GM19025 (cell line): ENCODE measurements around the gene LMX1B.
"Not testable (repeated sequence)": the region's sequence is repeated elsewhere in the genome, so short reads cannot be mapped to it uniquely, and the experiment has no call there.

Experiments
- ATAC-seq: cut with Tn5 transposase; IDR thresholded peaks from one replicate; pipeline ENCODE4 v1.9.1; 2021; ENCODE audit warnings: mild to moderate bottlenecking, low read depth, moderate library complexity; ENCODE audit not compliant: unreplicated experiment

Gene LMX1B

GRCh38 chr9:126652140-126652582 lies 38.4 kb downstream of the LMX1B start:
- no peak for ATAC-seq

GRCh38 chr9:126654124-126654523 lies 40.4 kb downstream of the LMX1B start:
- no peak for ATAC-seq

DNA sequence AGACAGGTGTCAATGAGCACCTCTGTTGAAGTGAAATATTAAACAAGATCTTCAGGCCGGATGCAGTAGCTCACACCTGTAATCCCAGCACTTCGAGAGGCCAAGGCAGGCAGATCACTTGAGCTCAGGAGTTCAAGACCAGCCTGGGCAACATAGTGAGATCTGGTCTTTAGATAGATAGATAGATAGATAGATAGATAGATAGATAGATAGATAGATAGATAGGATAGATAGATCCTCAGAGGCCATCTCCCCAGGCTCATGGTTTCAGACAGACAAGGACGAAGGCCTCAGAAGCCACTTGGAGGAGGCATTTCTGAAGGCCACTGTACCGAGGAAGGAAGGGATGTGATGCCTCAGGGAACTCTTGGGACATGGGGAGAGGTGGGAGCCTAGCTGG lies 42.5 kb downstream of the LMX1B start:
- not testable (repeated sequence) for ATAC-seq

GRCh38 chr9:126658201-126658825 lies 44.6 kb downstream of the LMX1B start:
- ATAC-seq = no peak

DNA sequence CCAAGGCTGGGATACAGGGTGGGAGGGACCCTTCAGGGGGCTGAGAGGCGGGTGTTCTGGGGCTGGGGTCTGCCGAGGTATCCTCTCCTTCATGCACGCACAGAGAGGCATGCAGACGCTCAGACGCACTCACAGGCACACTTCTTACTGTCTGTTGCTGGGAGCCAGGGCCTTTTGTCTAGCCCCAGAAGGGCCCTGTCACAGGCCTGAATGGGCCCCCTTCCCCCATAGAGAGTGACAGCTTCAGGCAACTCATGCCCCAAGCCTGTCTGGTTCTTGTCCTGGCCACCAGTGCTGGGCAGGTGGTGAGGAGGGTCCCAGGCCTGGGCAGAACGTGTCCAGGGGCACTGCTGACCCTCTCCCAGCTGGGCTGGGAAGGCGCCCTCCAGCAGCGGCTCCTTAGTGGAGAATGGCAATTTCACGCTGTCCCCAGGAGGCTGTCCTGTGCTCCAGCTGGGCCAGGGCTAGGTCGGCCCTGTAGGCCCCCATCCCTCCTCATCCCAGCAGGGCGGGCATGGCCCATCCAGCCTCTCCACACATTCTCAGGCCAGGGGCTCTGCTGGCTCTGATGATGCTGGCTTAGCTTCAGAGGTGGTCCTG lies 45.3 kb downstream of the LMX1B start:
- no peak for ATAC-seq

GRCh38 chr9:126661122-126661520 lies 47.4 kb downstream of the LMX1B start:
- ATAC-seq = no peak

- ATAC-seq = no peak
These were observed 48.0 kb downstream of the LMX1B start for GRCh38 chr9:126661521-126662251.

DNA sequence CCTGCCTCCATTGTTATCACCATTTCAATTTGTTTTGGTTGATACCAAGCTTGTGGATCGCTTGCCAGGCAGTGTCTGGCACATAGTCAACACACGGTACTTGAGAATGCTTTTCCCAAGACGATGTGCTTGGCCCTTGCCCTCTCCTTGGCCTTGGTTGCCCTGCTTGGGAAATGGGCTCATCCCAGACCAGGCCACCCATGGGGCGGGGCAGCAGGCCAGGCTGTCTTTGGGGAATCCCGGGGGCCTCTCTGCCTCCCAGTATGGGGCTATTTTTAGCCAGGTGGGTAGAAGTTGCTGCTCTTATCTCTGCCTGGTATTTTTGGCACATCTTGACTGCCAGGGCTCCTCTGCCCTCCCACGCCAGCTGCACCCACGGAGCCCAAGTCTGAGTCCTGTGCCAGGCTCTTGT lies 49.9 kb downstream of the LMX1B start:
- no peak for ATAC-seq

- ATAC-seq = no peak
These were observed 51.3 kb downstream of the LMX1B start for GRCh38 chr9:126664900-126665643.

DNA sequence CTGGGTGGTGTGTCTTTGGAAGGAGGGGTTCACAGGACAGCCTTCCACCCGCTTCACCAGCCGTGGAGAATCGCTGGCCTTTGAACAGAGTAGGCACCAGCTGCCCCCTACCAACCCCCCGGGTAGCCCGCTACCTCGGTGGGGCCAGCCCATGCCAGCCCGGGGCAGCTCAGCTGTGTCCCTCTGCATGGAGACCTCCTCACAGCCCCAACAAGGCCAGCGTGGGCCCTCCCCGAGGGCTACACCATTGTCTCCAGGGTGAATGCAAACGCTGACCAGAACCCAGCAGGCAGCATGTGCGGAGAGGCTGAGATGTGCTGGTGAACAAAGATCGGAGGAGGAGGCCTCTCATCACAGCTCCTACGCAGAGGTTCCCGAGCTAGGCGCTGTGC lies 51.9 kb downstream of the LMX1B start:
- ATAC-seq = no peak

DNA sequence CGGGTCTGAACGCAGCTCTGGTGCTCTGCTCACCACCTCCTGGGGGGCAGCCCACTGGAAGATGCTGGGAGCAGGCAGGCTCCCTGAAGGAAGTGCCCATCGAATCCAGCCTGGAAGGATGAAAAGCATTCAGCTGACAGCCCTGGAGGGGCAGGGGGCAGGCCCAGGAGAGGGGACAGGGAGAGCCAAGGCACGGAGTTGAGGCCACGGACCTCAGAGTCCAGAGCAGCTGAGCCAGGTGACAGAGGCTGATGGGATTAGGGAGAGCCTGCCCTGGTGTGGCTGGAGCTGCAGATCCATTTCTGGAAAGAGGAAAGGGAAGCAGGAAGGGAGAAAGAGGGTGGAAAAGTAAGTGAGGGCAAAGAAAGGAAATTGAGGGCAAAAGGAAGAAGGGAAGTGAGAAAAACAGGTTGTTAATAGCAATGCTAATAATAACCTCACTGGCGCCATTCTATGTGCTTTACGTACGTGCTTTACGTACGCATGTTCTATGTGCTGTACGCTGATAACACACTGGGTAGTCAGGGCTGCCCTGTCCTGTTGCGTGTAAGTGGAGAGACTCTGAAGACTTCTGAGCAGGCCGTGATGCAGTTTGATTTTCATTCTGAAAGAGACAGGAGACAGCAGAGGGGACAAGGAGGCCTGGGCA lies 52.6 kb downstream of the LMX1B start:
- no peak for ATAC-seq

DNA sequence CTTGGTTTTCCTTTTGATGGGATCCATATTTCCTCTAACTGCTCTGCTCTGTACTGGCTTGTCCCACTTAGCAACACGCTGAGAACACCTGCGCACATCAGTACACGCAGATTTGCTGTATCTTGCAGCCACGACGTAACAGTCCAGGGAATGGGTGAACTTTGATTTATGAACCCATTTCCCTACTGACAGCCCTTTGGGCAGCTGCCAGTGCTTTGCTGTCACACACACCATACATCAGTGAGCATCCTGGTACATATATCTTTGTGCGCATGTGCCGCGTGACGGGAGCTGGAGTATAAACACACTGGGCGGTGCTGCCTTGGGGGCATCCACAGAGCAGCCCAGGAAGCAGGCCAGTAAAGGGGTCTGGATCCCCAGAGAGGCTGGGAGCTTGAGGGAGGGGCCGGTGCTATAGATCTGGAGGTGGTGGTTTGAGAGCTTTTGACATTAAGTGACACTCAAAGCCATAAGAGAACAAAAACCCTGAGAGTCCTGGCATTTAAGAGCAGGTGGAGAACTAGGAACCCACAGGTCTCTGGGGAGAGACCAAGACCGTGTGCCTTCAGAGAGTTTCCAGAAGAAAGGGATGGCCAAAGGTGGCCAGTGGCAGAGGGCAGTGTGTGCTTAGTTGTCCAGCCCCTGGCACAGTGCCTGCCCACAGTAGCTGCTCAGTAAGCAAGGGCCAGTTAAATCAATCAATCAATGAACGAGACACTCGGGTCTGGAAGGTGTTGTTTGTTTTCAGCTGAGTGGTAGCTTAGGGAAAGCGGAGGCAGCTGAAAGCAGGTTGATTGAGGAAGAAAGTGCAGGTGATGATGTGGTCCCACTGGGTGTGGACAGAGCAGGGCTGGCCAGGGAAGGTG lies 53.7 kb downstream of the LMX1B start:
- no peak for ATAC-seq

- ATAC-seq = no peak
These were observed 54.3 kb downstream of the LMX1B start for GRCh38 chr9:126668058-126668457.

DNA sequence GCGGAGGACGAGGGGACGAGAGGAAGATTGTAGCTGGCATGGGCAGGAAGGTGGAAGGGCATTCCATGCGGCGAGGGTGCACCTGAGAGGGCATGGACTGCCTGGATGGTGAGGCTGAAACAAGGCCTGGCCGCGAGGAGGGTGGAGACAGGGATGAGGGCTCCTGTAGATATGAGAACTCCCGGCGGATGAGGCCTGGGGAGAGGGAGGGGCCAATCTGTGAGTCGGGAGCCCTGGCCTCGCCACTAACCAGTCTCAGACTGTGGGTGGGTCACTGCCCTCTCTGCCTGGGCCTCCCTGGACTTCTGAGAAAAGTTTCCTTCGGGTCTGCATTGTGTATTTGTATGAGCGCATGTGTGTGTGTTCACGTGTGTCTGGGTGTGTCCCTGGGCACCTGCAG lies 55.4 kb downstream of the LMX1B start:
- no peak for ATAC-seq

DNA sequence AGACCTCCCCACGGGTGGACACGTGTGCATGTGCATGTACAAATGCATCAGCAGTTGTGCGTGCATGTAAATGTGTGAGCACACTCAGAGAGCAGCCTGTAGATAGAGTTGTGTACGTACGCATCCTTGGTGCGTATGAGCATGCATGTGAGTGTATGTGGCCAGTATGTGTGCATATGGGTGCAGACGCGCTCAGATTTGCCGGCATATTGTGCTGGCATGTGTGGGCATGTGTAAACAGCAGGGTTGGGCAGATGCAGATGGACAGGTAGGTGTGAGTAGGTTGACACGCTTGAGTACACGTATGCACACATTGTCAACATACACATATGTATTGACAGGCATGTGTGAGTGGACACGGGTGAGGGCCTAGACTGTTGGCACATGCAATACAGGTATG lies 56.5 kb downstream of the LMX1B start:
- ATAC-seq = no peak

- no peak for ATAC-seq
These were observed 57.7 kb downstream of the LMX1B start for GRCh38 chr9:126671381-126671831.

DNA sequence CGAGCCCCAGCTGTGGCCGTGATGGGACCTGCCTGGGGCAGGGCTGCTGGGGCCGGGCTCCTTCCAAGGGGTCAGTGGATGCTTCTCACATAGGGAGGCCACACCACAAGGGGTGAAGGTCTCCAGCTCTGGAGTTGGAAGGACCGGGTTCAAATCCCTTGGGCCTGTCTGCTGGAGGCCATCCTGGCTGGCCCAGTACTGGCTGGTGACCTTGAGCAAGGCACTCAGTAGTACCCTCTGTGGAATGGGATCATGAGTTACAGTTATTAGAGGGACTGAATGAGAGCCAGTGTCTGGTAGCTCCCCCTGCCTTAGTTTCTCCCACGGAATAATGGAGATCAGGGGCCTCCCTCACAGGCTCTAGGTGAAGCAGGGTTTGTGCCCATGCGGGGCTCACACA lies 58.3 kb downstream of the LMX1B start:
- ATAC-seq = no peak

DNA sequence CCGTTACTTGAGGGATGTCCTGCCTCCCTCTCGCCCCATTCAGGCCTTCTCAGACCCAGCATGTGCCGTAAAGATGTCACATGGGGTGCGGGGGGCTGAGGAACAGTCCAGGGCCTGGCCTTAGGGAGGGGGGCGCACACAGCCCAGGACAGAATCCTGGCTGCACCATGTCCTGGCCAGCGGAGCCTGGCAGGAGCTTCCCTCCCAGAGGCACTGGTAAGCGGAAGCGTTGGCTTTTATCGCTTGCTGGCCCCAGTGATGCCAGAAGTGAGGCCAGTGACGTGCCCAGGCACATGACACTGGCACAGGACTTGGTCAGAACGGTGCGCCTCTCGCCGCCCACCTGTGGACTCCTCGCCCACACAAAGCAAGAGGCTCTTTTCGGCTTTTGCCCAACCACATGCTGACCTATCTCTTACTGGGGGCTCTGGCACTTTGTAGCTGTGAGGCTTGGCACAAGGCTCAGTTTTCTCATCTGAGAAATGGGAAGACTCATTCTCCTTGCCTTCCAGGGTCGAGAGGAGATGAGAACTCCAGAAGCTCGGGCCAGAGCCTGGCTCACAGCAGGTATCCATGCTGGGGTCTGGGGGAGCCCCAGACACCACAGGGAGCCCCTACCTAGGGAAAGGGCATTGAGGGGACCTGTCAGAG lies 59.0 kb downstream of the LMX1B start:
- no peak for ATAC-seq

GRCh38 chr9:126673689-126674364 lies 60.1 kb downstream of the LMX1B start:
- no peak for ATAC-seq
